H1 (cell line): ENCODE data around the gene GALNT1. TPM values are rescaled to one million over a fixed set of nuclear protein-coding genes. Genes with fewer than 3 reads are reported as not detected.

Experiments
- NRF1 ChIP-seq: IDR thresholded peaks from 2 replicates; pipeline ENCODE4 v1.6.1; 2011; ENCODE audit warnings: mild to moderate bottlenecking, low read depth, low read length, improper control_type of control experiment
- RFX5 ChIP-seq: IDR thresholded peaks from 2 replicates; pipeline ENCODE4 v1.6.1; 2011; ENCODE audit warnings: low read depth, low read length, improper control_type of control experiment, borderline replicate concordance
- polyA plus RNA-seq, 7 experiments: library from polyadenylated mRNA; depleted of rRNA in 3 of 7; stranded (reverse) in 5 of 7; unstranded in 2 of 7; fragments of >200 nt in 5 of 7; fragments of 200-250 nt in 2 of 7; gene quantifications; 1 replicate in 5 of 7; 2 replicates in 1 of 7; 4 replicates in 1 of 7; pipeline versions ENCODE4 v1.2.1 to v1.2.3, GENCODE V29; 2011 to 2013; ENCODE audit warnings: missing spikeins in 2 of 7, mixed read lengths in 2 of 7
- total RNA-seq: library from RNA; stranded (reverse); fragmentation: NEBNext Ultra II Directional; extraction: Animal tissue kit (Norgen Biotek cat#: 25700); gene quantifications from 2 replicates; pipeline ENCODE4 v1.2.1, GENCODE V29; 2021

The GALNT1 gene
- total and polyA plus RNA-seq, 2 of the 8 experiments (the other 6 are each of a cell fraction or from before 2014, with no cell fraction given), result 22.4 to 101 TPM

DNA sequence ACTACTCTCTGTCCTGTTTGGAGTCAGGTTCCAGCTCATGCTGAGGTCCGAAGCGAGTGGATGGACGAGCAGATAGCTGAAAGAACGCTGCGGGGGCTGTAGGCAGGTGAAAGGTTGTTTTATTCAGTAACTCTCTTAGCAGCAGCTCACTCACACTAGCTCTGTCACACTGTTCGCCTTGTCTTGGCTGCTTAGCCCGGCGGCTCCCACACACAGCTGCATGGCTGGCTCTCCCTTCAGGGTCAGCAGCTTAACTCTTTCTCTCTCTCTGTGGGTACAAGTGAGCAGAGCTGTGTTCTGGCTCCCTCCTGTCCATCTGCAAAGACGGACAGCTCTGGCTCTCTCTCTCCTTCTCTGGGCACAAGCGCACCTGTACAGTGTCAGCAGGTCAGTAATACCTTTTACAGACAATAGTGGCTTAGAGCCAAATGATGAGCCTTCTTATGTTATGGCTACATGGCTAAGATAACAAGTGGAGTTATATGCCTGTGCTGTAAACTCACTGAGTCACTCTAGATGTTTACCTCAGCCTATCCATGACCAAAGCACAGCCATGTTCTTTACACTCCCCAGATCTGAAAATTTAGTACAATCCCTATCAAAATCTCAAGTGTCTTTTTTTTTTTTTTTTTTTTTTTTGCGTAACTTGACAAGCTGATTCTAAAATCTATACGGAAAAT, 149.3 kb downstream of the GALNT1 start (continued):
- no peak for TF ChIP-seq RFX5
- TF ChIP-seq NRF1, result no peak
- TF ChIP-seq, all 59 proteins: peak for 0
